Measurements from ENCODE around the gene ITPRIPL1. TPM values are rescaled to one million over a fixed set of nuclear protein-coding genes. Genes with fewer than 3 reads are reported as not detected.

ITPRIPL1 gene
- total RNA-seq, 1 donor from 2014 or later, result 1.5 TPM

DNA sequence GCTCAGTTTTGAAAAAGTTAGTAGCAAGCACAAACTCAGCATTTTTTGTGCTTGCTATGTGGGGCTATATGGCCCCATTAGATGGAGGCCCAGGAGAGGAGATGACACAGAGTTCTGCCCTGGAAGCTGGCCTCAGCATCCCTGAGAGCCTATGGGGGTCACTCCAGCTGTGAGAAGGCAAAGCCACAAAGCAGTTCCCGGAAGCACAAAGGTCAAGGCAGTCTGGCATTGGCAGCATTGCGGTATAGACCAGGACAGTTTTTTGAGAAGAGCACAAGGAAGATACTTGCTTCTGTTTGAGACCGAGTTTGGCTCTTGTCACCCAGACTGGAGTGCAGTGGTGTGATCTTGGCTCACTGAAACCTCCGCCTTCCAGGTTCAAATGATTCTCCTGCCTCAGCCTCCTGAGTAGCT, 7.5 kb upstream of the ITPRIPL1 start:
- TF ChIP-seq, protein P1, sequence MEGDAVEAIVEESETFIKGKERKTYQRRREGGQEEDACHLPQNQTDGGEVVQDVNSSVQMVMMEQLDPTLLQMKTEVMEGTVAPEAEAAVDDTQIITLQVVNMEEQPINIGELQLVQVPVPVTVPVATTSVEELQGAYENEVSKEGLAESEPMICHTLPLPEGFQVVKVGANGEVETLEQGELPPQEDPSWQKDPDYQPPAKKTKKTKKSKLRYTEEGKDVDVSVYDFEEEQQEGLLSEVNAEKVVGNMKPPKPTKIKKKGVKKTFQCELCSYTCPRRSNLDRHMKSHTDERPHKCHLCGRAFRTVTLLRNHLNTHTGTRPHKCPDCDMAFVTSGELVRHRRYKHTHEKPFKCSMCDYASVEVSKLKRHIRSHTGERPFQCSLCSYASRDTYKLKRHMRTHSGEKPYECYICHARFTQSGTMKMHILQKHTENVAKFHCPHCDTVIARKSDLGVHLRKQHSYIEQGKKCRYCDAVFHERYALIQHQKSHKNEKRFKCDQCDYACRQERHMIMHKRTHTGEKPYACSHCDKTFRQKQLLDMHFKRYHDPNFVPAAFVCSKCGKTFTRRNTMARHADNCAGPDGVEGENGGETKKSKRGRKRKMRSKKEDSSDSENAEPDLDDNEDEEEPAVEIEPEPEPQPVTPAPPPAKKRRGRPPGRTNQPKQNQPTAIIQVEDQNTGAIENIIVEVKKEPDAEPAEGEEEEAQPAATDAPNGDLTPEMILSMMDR (IDR thresholded peaks at IDR 0.05), result no peak
- TF ChIP-seq POLR2AphosphoS5 (IDR thresholded peaks at IDR 0.05; ENCODE audit: insufficient read depth in 1 of 2, low read depth in 1 of 2), result no peak
- TF ChIP-seq POLR2A (IDR thresholded peaks at IDR 0.05), result no peak
- Histone ChIP-seq H3K27ac (no peak overlapping the region), H3K27me3 (no peaks in the 10 kb centered on the region), H3K36me3 (no peaks in the 10 kb centered on the region), H3K4me1 (peaks cover 16% of the 10 kb centered on the region), H3K9me3 (no peaks in the 10 kb centered on the region), H3K4me3 (no peak overlapping the region)
- no peak for DNase-seq (ENCODE audit: extremely low spot score in 2 of 2)
- intact Hi-C loops (cut with DNase I), result no loop called here

DNA sequence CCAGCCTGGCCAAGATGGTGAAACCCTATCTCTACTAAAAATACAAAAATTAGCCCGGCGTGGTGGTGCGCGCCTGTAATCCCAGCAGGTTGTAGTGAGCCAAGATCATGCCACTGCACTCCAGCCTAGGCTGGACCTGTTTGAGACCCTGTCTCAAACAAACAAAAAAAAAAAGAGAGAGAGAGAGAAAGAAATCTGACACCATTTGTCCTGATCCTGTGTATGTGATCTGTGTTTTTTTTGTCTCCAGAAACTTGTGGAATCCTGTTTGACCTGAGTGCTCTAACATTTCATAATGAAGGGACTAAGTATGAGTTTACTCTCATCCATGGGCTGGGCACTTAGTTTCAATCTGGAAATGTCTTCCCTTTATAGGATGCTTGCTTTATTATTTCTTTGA, 6.4 kb upstream of the ITPRIPL1 start:
- Histone ChIP-seq H3K36me3 (no peaks in the 10 kb centered on the region), H3K4me3 (no peak overlapping the region), H3K27me3 (no peaks in the 10 kb centered on the region), H3K27ac (no peak overlapping the region), H3K9me3 (no peaks in the 10 kb centered on the region), H3K4me1 (peaks cover 16% of the 10 kb centered on the region)
- intact Hi-C loops (cut with DNase I), result no loop called here
- TF ChIP-seq, protein P1 (IDR thresholded peaks at IDR 0.05), result no peak
- TF ChIP-seq POLR2AphosphoS5 (IDR thresholded peaks at IDR 0.05; ENCODE audit: insufficient read depth in 1 of 2, low read depth in 1 of 2), result no peak
- TF ChIP-seq POLR2A (IDR thresholded peaks at IDR 0.05), result no peak
- DNase-seq (ENCODE audit: extremely low spot score in 2 of 2), result no peak

DNA sequence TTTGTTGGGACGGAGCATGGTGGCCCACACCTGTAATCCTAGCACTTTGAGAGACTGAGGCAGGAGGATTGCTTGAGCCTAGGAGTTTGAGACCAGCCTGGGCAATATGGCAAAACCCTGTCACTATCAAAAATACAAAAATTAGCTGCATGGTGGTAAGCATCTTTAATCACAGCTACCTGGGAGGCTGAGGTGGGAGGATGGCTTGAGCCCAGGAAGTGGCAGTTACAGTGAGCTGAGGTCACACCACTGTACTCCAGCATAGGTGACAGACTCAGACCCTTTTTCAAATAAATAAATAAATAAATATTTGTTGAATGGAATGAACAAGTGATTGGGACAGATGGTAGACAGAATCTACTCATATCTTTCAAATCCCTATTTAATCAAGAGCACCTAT, 5.7 kb upstream of the ITPRIPL1 start:
- no peak for DNase-seq (ENCODE audit: extremely low spot score in 2 of 2)
- peaks cover 16% of the 10 kb centered on the region for H3K4me1 ChIP-seq
- intact Hi-C loops (cut with DNase I), result no loop called here
- no peaks in the 10 kb centered on the region for H3K27me3 ChIP-seq
- TF ChIP-seq, protein P1 (IDR thresholded peaks at IDR 0.05), result no peak
- no peak for TF ChIP-seq POLR2AphosphoS5 (IDR thresholded peaks at IDR 0.05; ENCODE audit: insufficient read depth in 1 of 2, low read depth in 1 of 2)
- no peak for TF ChIP-seq POLR2A (IDR thresholded peaks at IDR 0.05)
- no peaks in the 10 kb centered on the region for H3K9me3 ChIP-seq
- H3K4me3 ChIP-seq, result no peak overlapping the region
- H3K27ac ChIP-seq, result no peak overlapping the region
- no peaks in the 10 kb centered on the region for H3K36me3 ChIP-seq

DNA sequence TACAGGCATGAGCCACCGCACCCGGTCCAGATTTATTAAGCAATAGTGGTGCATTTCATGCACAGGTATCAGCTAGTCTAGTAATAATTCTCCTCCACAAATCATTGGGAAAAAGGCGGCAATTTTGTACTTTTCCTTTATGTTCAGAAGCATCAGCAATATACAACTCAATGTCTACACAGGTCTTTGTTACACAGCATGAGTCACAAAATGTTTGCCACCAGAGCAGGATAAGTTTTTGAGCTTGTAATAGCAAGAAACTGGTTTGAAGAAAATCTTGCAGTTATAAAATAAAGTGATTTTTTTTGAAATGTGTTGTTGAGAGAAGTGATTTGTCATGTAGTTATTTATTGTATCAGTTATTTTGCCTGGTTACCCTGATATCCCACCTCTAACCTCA, 4.8 kb upstream of the ITPRIPL1 start:
- DNase-seq (ENCODE audit: extremely low spot score in 2 of 2), result no peak
- no peak overlapping the region for H3K27ac ChIP-seq
- TF ChIP-seq POLR2A (IDR thresholded peaks at IDR 0.05) (no peak), POLR2AphosphoS5 (IDR thresholded peaks at IDR 0.05; ENCODE audit: insufficient read depth in 1 of 2, low read depth in 1 of 2) (no peak)
- TF ChIP-seq, protein P1 (IDR thresholded peaks at IDR 0.05), result no peak
- no peaks in the 10 kb centered on the region for H3K36me3 ChIP-seq
- H3K27me3 ChIP-seq, result no peaks in the 10 kb centered on the region
- peaks cover 23% of the 10 kb centered on the region for H3K4me1 ChIP-seq
- H3K9me3 ChIP-seq, result no peaks in the 10 kb centered on the region
- intact Hi-C loops (cut with DNase I), result no loop called here
- H3K4me3 ChIP-seq, result peak overlapping the region in 1 of 2 donors; percentile 9

DNA sequence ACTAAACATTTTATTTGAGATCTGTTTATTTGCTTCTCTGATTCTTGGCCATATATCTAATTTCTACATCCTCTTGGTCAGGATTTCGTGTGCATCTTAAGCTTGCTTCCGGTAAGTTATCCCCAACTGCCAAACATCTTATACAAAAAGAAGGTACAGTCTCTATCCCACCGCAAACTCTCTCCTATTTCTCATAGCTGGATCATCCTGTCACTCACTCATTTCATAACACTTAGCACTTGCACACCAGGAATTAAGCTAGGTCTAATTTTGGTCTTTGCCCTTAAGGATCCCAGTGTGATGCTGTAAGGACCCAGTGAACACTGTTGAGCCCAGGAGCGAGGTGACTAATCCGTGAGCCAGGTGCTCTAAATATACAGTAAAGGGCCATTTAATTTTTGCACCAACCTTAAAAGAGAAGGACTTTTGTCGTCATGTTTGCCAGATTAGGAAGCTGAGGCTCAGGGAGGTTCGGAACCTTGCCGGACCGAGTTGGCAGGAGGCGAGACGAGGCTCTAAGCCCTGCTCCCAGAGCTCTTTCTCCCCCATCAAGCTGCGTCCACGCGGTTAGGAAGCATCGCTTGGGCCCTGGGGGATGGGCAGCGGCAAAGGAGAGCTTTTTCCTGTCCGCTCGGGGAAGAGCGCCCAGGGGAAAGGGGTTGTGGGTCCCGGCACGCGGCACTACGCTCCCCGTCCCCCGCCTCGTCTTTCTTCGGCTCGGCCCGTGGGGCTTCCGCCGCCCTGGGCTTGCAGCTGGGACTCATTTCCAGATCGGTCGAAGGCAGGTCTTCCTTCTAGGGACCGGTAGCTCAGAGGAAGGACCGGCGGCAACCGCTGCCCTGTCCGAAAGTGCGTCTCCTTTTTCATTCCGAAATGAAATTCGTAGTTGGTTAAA, 4.1 kb upstream of the ITPRIPL1 start:
- TF ChIP-seq POLR2AphosphoS5 (IDR thresholded peaks at IDR 0.05; ENCODE audit: insufficient read depth in 1 of 2, low read depth in 1 of 2) (no peak), POLR2A (IDR thresholded peaks at IDR 0.05) (no peak)
- TF ChIP-seq, protein P1 (IDR thresholded peaks at IDR 0.05), result no peak
- H3K36me3 ChIP-seq, result no peaks in the 10 kb centered on the region
- H3K27me3 ChIP-seq, result no peaks in the 10 kb centered on the region
- intact Hi-C loops (cut with DNase I), result no loop called here
- peak overlapping the region; percentile 50 to 54 for H3K4me3 ChIP-seq
- no peak for DNase-seq (ENCODE audit: extremely low spot score in 2 of 2)
- peaks cover 30% of the 10 kb centered on the region for H3K4me1 ChIP-seq
- H3K9me3 ChIP-seq, result no peaks in the 10 kb centered on the region
- H3K27ac ChIP-seq, result peak overlapping the region; percentile 9

All from vagina (tissue), 2 donors.